MV-4-11 (cell line): ENCODE data around the gene NRAS.

Experiments used
- DNase-seq: peaks from one replicate; lab custom pipeline; 2025; lab: John Stamatoyannopoulos, UW

NRAS gene

GRCh38 chr1:114725230-114725629 is 8.7 kb upstream of the NRAS start:
- no peak for DNase-seq

GRCh38 chr1:114723915-114724314 is 7.3 kb upstream of the NRAS start:
- no peak for DNase-seq

DNA sequence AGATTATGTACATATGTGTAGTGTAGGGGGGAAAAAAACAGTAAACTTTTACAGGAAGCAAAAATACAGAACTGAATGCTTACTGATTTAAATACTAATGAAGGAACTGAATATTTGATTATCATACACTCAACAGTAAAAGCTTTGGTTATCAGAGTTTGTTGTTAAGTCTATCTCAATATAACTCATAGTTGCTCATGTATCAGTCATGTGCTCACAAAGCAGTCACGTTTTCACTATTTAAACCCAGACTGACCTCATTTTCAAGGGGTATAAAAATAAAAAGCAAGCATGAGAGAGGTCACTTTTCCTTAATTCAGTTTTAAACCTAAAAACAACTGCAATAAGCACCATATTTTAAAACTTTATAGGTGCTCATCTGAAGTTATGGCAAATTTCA is 6.9 kb upstream of the NRAS start:
- DNase-seq, result no peak

DNA sequence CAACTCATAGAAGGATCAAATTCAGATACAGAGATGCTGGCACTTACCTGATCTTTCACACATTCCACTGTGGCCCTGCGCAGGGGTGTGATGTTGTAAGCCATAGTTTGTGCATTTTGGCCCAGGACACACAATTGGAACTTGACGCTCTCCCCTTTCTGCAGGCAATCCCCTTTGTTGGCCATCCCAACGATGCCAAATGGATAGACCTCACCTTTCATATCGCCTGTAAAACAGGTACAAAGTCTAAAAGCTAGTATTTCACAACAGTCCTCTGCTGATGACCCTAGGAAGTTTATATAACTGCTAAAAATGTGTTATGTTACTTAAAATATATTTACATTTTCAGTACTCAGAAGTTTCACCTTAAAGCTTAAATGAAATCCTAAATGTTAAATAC is 3.9 kb upstream of the NRAS start:
- DNase-seq, result no peak

DNA sequence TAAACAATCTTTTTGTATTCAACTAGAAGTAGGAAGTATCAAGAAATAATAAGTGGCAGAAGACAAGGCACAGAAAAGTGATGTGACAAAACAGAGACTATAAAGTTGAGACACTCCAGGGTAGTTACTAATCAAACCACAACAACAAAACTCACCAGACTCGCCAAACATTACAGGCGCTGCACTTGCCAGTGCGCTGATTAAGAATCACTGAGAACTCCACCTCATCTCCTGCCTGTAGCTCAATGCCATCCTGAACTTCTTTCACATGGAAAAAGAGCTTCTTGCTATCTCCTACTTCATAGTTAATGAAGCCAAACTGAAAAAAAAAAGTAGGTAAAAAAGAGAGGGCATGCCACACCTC is 2.8 kb upstream of the NRAS start:
- DNase-seq, result no peak

DNA sequence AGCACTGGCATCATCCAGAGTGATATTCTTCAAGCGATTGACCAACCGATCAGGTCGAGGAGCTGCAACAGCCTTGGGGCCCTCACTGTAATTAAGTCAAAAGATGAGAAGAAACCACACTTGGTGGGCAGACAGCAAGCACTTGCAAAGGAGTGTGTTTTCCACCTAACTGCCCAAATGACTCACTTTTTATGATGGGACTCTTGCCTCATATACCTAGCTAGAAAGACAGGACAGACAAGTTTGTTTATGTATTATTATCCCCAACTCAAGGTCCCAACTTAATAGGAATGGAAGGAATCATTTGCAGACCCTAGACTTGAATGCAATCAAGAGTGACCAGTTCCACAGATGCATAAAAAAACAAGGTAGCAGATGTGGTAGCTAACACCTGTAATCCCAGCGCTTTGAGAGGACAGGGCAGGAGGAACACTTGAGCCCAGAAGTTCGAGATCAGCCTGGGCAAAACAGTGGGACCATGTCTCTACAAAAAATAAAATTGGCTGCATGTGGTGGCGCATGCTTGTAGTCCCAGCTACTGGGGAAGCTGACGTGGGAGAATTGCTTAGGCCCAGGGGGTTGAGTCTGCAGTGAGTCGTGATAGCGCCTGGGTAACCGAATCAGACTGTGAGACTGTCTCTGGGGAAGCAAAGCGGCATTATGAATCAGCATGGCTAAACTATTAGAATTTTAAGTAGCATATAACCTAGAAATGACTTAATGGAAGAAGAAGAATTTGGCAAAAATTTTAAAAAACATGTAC is 2.3 kb upstream of the NRAS start:
- peak; percentile 12 for DNase-seq

DNA sequence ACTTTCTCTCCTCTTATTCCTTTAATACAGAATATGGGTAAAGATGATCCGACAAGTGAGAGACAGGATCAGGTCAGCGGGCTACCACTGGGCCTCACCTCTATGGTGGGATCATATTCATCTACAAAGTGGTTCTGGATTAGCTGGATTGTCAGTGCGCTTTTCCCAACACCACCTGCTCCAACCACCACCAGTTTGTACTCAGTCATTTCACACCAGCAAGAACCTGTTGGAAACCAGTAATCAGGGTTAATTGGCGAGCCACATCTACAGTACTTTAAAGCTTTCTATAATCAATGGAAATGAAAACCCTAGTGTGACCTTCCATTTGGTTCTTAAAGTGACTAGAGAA is 643 bp downstream of the NRAS start:
- no peak for DNase-seq

GRCh38 chr1:114712977-114713376 is 3.6 kb downstream of the NRAS start:
- DNase-seq, result no peak

DNA sequence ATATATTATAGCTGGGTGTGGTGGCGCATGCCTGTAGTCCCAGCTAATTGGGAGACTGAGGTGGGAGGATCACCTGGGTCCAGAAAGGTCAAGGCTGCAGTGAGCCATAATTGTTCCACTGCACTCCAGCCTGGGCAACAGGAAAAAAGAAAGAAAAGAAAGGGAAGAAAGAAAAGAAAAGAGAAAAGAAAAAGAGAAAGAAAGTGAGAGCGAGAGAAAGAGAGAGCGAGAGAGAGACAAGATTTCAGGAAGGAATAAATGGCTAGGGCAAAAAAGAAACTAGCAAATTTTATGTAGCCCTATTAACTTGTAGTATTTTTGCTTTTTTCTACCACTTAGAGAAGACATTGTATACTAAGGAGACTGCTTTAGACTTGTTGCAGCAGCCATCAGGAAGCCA is 6.2 kb downstream of the NRAS start:
- DNase-seq, result no peak

GRCh38 chr1:114707604-114708003 is 9.0 kb downstream of the NRAS start:
- DNase-seq, result no peak

DNA sequence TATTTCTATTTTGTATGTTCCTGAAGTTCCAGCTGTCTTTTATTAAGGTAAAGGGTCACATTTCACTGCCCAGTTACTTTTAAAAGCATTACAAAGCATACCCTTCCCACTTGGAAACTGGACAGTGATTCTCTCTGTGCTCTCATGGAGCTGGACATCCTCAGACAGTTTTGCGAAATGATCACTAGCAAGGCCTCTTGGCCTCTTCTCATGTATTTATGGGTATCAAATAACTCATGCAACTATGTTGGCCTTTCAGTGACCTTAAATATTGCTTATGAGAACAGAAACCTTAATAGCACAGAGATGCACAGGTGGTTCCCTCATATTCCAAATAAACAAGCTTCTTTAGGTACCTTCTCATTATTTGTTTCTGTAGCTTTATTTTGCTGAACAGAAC is 13.3 kb downstream of the NRAS start:
- no peak for DNase-seq

- DNase-seq, result no peak
These were observed 13.8 kb downstream of the NRAS start for GRCh38 chr1:114702737-114703136.

DNA sequence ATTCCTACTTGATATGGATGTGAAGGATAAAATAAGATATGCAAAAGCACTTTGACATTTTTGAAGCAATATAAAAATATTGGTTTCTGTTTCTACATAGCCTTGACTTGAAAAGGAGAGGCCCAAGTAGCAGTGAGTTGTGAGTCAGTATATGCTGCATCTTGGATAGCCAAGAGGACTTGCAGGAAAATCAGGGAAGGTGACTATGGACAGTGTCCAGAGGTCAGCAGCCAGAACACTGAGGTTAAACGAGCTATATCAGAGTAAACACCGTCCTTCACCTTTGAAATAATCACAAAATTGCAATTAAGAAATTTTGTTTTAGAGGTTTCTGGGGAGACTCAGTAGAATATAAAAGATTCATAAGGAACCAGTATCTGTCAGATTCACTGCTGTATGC is 14.6 kb downstream of the NRAS start:
- no peak for DNase-seq

DNA sequence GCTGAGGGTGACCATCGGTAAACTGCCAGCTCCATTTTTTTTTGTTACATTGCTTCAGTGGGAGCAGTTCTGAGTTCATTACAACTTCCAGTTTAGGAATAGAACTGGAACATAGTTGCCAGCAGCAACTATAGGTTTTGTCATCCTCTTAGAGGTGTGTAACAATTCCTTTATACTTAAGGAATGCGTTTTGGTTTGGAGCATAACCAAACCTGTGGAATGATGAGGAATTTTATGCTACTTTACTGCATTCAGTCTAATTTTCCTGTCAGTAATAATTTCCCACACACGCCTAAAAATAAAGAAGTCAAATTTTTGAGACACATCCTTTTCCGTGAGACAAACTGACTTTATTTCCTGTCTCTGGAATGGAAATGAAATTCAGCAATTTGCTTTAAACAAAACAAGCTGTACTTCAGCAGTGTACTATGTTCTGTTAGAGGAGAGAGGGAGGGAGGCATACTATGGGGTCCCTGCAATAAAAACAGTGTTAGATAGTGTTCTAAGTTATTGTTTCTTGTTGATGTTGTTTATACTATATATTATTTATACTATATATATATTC is 16.5 kb downstream of the NRAS start:
- DNase-seq, result no peak

GRCh38 chr1:114696810-114697209 is 19.8 kb downstream of the NRAS start:
- DNase-seq, result no peak

DNA sequence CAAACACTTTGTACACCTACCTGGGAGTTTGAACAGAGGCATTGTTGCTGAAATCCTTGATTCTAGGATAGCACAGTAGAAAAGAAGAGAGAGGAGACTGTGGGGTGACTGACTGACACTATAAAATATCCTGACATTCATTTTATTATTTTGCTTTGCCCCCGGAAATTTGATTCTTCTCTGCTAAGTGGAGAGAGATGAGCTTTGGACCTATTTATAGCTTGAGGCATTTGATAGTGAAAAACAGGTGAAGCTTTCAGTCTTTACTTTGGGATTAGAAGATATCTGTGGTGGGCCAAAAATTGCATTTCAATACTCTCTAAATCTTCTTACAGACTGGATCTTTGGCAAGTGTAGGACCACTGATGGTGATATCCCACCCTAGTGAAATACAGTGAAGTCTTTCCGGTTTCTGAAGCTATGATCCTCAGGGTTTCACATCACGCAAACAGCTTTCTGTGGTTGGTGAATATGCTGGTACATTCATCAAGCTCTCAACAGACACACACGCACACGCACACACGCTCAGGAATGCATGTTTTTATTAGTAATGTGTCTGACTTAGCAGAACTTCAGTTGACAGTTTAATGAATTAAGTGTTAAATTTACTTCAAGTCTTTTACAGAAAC is 21.0 kb downstream of the NRAS start, which contains the start of gene AMPD1:
TSS of gene AMPD1 (minus strand) at position 117 of the 629 bp plus-strand sequence. CDS start at position 42, 75 bp downstream.
- DNase-seq, result no peak

DNA sequence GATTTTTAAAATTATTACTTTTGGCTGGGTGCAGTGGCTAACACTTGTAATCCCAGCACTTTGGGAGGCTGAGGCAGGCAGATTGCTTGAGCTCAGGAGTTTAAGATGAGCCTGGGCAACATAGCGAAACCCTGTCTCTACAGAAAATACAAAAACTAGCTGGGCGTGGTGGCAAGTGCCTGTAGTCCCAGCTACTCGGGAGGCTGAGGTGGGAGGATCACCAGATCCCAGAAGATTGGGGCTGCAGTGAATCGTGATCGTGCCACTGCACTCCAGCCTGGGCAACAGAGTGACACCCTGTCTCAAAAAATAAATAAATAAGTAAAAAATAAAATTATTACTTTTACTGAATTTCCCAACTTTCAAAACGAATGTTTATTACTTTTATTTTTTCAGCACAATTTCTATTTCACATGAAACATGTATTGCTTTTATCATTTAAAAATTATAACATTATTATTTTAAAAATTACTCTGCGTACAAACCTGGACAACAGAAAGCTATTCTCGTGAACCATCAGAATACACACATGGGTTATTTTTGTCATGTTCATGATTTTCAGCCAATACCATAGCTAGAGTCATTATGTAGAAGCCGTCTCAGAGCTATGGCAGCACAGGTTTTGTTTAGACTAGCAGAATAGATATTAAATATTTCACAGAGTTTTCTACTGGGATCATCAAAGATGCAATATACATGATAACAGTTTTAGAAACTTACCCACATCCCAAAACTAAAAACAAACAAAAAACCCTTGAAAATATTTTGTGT is 21.8 kb downstream of the NRAS start:
- DNase-seq, result no peak

GRCh38 chr1:114692947-114693346 is 23.6 kb downstream of the NRAS start:
- no peak for DNase-seq

- DNase-seq, result no peak
These were observed 25.5 kb downstream of the NRAS start for GRCh38 chr1:114691061-114691460.

GRCh38 chr1:114690148-114690547 is 26.4 kb downstream of the NRAS start:
- no peak for DNase-seq

- DNase-seq, result no peak
These were observed 28.0 kb downstream of the NRAS start for GRCh38 chr1:114688526-114688925.

- no peak for DNase-seq
These were observed 30.7 kb downstream of the NRAS start for GRCh38 chr1:114685851-114686250.

DNA sequence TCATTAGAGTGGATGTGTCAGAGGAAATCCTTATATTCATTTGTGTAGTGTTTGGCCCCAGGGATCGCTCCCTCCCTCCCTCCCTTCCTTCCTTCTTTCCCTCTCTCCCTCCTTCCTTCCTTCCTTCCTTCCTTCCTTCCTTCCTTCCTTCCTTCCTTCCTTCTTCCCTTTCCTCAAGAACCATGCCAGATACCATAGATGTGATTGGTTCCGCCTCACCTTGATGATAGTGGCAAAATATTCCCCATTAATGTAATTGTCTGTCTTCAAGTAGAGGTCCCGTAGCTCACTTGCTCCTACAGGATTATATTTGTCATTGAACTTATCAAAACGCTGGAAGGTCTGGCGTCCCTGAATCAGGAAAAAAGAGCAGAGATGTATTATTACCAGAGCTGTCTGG is 38.9 kb downstream of the NRAS start:
- DNase-seq, result no peak
